ENCODE measurements around the gene LRP2.

LRP2 gene

DNA sequence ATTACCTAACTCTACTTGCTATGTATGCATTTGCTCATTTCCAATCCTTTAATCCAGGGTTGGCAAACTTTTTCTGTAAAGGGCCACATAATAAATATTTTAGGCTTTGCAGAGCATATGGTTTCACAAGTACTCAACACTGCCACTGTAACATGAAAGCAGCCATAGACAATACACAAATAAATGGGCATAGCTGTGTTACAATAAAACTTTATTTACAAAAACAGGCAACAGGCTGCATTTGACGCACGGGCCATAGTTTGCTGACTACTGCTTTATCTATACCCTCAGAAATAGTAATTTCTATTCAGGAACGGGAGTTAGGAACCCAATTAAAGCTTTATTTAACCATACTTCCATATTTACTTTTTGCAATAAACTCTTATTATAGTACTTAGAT, 154.3 kb downstream of the LRP2 start:
- H3K14ac ChIP-seq (ENCODE audit: low read length), result no peak overlapping the region
- no peak overlapping the region for H2BK5ac ChIP-seq (ENCODE audit: low read length)
- no peak overlapping the region for H3K4me3 ChIP-seq (ENCODE audit: low read length in 2 of 2)
- no peaks in the 10 kb centered on the region for H3K4me1 ChIP-seq (ENCODE audit: control insufficient read depth in 2 of 2, insufficient read depth in 1 of 2, low read depth in 1 of 2, low read length in 2 of 2)
- H2AK5ac ChIP-seq (ENCODE audit: low read depth, low read length), result no peak overlapping the region
- no peak overlapping the region for H3K18ac ChIP-seq (ENCODE audit: low read length)
- peaks cover 38 to 98% of the 10 kb centered on the region in 2 donors for H3K36me3 ChIP-seq (replicated peaks in 1 of 2; ENCODE audit: control insufficient read depth in 2 of 2, insufficient read depth in 2 of 2, low read length in 2 of 2)
- no peak overlapping the region for H2AFZ ChIP-seq (ENCODE audit: low read length)
- H2BK15ac ChIP-seq (ENCODE audit: low read length), result no peak overlapping the region
- no peaks in the 10 kb centered on the region for H3K79me1 ChIP-seq (ENCODE audit: low read depth, low read length)
- H3K9me3 ChIP-seq (replicated peaks in 1 of 2; ENCODE audit: control insufficient read depth in 2 of 2, insufficient read depth in 1 of 2, low read depth in 1 of 2, low read length in 2 of 2), result no peaks in the 10 kb centered on the region
- WGBS, 2 donors (ENCODE audit: extremely low coverage in 2 of 2, insufficient read length in 2 of 2, insufficient replicate concordance in 1 of 2), result no CpG with 5 or more reads among the region's 3 CpGs
- no peak overlapping the region for H3K4me2 ChIP-seq (ENCODE audit: insufficient read depth, low read length, poor library complexity, severe bottlenecking)
- no peak overlapping the region for H3K9ac ChIP-seq (ENCODE audit: low read depth, low read length, poor library complexity)
- no peak overlapping the region for H4K8ac ChIP-seq (ENCODE audit: low read depth, low read length)
- no peak overlapping the region for H3K4ac ChIP-seq (ENCODE audit: low read length)
- H2BK12ac ChIP-seq (ENCODE audit: low read length), result no peak overlapping the region
- DNase-seq (ENCODE audit: low spot score), result no peak
- no peak overlapping the region for H2BK120ac ChIP-seq (ENCODE audit: low read depth, low read length)
- no peak overlapping the region for H3K23ac ChIP-seq (ENCODE audit: low read depth, low read length, poor library complexity)
- no peaks in the 10 kb centered on the region for H3K27me3 ChIP-seq (ENCODE audit: control insufficient read depth in 3 of 3, insufficient read depth in 3 of 3, low read depth in 1 of 3, low read length in 3 of 3)
- H4K91ac ChIP-seq (ENCODE audit: low read depth, low read length, poor library complexity), result no peak overlapping the region
- no peak overlapping the region for H3K27ac ChIP-seq (replicated peaks; ENCODE audit: low read length)

DNA sequence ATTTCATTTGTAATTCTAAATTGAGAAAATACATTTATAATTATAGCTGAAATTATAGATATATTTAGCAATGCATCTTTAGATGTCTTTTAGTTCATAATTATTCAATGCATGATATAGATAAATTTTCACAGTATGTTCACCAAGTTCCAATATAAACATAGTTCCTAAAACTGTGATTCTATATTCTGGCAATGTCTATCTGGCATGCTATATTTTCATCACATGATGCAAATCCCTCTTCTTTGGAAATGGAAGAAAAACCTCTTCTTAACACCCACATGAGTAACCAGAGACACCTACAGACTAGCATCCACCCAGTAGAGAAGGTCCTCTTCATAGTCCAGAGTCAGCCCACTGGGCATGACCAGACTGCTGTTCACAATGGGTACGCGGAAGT, 157.2 kb downstream of the LRP2 start:
- no peak overlapping the region for H3K18ac ChIP-seq (ENCODE audit: low read length)
- no peak for DNase-seq (ENCODE audit: low spot score)
- no peak overlapping the region for H2BK120ac ChIP-seq (ENCODE audit: low read depth, low read length)
- no peaks in the 10 kb centered on the region for H3K79me1 ChIP-seq (ENCODE audit: low read depth, low read length)
- no peak overlapping the region for H4K8ac ChIP-seq (ENCODE audit: low read depth, low read length)
- no peak overlapping the region for H3K27ac ChIP-seq (replicated peaks; ENCODE audit: low read length)
- no peak overlapping the region for H2AFZ ChIP-seq (ENCODE audit: low read length)
- peaks cover 41 to 99% of the 10 kb centered on the region in 2 donors for H3K36me3 ChIP-seq (replicated peaks in 1 of 2; ENCODE audit: control insufficient read depth in 2 of 2, insufficient read depth in 2 of 2, low read length in 2 of 2)
- H3K27me3 ChIP-seq (ENCODE audit: control insufficient read depth in 3 of 3, insufficient read depth in 3 of 3, low read depth in 1 of 3, low read length in 3 of 3), result no peaks in the 10 kb centered on the region
- no peak overlapping the region for H3K23ac ChIP-seq (ENCODE audit: low read depth, low read length, poor library complexity)
- no peak overlapping the region for H3K4me3 ChIP-seq (ENCODE audit: low read length in 2 of 2)
- peaks cover 0 to 2% of the 10 kb centered on the region in 2 donors for H3K9me3 ChIP-seq (replicated peaks in 1 of 2; ENCODE audit: control insufficient read depth in 2 of 2, insufficient read depth in 1 of 2, low read depth in 1 of 2, low read length in 2 of 2)
- no CpG with 5 or more reads among the region's 2 CpGs for WGBS, 2 donors (ENCODE audit: extremely low coverage in 2 of 2, insufficient read length in 2 of 2, insufficient replicate concordance in 1 of 2)
- H3K4ac ChIP-seq (ENCODE audit: low read length), result no peak overlapping the region
- no peak overlapping the region for H2BK12ac ChIP-seq (ENCODE audit: low read length)
- H3K4me1 ChIP-seq (ENCODE audit: control insufficient read depth in 2 of 2, insufficient read depth in 1 of 2, low read depth in 1 of 2, low read length in 2 of 2), result no peaks in the 10 kb centered on the region
- H3K14ac ChIP-seq (ENCODE audit: low read length), result no peak overlapping the region
- H4K91ac ChIP-seq (ENCODE audit: low read depth, low read length, poor library complexity), result no peak overlapping the region
- no peak overlapping the region for H2BK15ac ChIP-seq (ENCODE audit: low read length)
- H2BK5ac ChIP-seq (ENCODE audit: low read length), result no peak overlapping the region
- H3K9ac ChIP-seq (ENCODE audit: low read depth, low read length, poor library complexity), result no peak overlapping the region
- no peak overlapping the region for H3K4me2 ChIP-seq (ENCODE audit: insufficient read depth, low read length, poor library complexity, severe bottlenecking)
- no peak overlapping the region for H2AK5ac ChIP-seq (ENCODE audit: low read depth, low read length)

- Histone ChIP-seq H3K23ac (ENCODE audit: low read depth, low read length, poor library complexity) (no peak overlapping the region), H2BK120ac (ENCODE audit: low read depth, low read length) (no peak overlapping the region), H2AFZ (ENCODE audit: low read length) (no peak overlapping the region), H3K27ac (replicated peaks; ENCODE audit: low read length) (no peak overlapping the region), H2BK15ac (ENCODE audit: low read length) (no peak overlapping the region), H4K91ac (ENCODE audit: low read depth, low read length, poor library complexity) (no peak overlapping the region), H2BK5ac (ENCODE audit: low read length) (no peak overlapping the region), H3K14ac (ENCODE audit: low read length) (no peak overlapping the region), H3K36me3 (replicated peaks in 1 of 2; ENCODE audit: control insufficient read depth in 2 of 2, insufficient read depth in 2 of 2, low read length in 2 of 2) (peaks cover 36 to 95% of the 10 kb centered on the region in 2 donors), H3K18ac (ENCODE audit: low read length) (no peak overlapping the region), H3K9me3 (replicated peaks in 1 of 2; ENCODE audit: control insufficient read depth in 2 of 2, insufficient read depth in 1 of 2, low read depth in 1 of 2, low read length in 2 of 2) (peaks cover 0 to 2% of the 10 kb centered on the region in 2 donors), H4K8ac (ENCODE audit: low read depth, low read length) (no peak overlapping the region), H3K9ac (ENCODE audit: low read depth, low read length, poor library complexity) (no peak overlapping the region), H2BK12ac (ENCODE audit: low read length) (no peak overlapping the region), H3K79me1 (ENCODE audit: low read depth, low read length) (no peaks in the 10 kb centered on the region), H2AK5ac (ENCODE audit: low read depth, low read length) (no peak overlapping the region), H3K4me3 (ENCODE audit: low read length in 2 of 2) (no peak overlapping the region), H3K27me3 (ENCODE audit: control insufficient read depth in 3 of 3, insufficient read depth in 3 of 3, low read depth in 1 of 3, low read length in 3 of 3) (no peaks in the 10 kb centered on the region), H3K4ac (ENCODE audit: low read length) (no peak overlapping the region), H3K4me2 (ENCODE audit: insufficient read depth, low read length, poor library complexity, severe bottlenecking) (no peak overlapping the region), H3K4me1 (ENCODE audit: control insufficient read depth in 2 of 2, insufficient read depth in 1 of 2, low read depth in 1 of 2, low read length in 2 of 2) (no peaks in the 10 kb centered on the region)
- WGBS, 2 donors (ENCODE audit: extremely low coverage in 2 of 2, insufficient read length in 2 of 2, insufficient replicate concordance in 1 of 2), result no CpG with 5 or more reads among the region's 8 CpGs
- no peak for DNase-seq (ENCODE audit: low spot score)
These were observed 158.4 kb downstream of the LRP2 start for GRCh38 chr2:169203952-169204351.

- Histone ChIP-seq H2BK15ac (ENCODE audit: low read length) (no peak overlapping the region), H2BK5ac (ENCODE audit: low read length) (no peak overlapping the region), H3K9me3 (replicated peaks in 1 of 2; ENCODE audit: control insufficient read depth in 2 of 2, insufficient read depth in 1 of 2, low read depth in 1 of 2, low read length in 2 of 2) (peaks cover 0 to 2% of the 10 kb centered on the region in 2 donors), H3K27ac (replicated peaks; ENCODE audit: low read length) (no peak overlapping the region), H3K4me3 (ENCODE audit: low read length in 2 of 2) (no peak overlapping the region), H3K23ac (ENCODE audit: low read depth, low read length, poor library complexity) (no peak overlapping the region), H4K8ac (ENCODE audit: low read depth, low read length) (no peak overlapping the region), H3K4me1 (ENCODE audit: control insufficient read depth in 2 of 2, insufficient read depth in 1 of 2, low read depth in 1 of 2, low read length in 2 of 2) (no peaks in the 10 kb centered on the region), H3K18ac (ENCODE audit: low read length) (no peak overlapping the region), H3K4me2 (ENCODE audit: insufficient read depth, low read length, poor library complexity, severe bottlenecking) (no peak overlapping the region), H2AFZ (ENCODE audit: low read length) (no peak overlapping the region), H3K27me3 (ENCODE audit: control insufficient read depth in 3 of 3, insufficient read depth in 3 of 3, low read depth in 1 of 3, low read length in 3 of 3) (no peaks in the 10 kb centered on the region), H3K79me1 (ENCODE audit: low read depth, low read length) (no peaks in the 10 kb centered on the region), H3K9ac (ENCODE audit: low read depth, low read length, poor library complexity) (no peak overlapping the region), H2AK5ac (ENCODE audit: low read depth, low read length) (no peak overlapping the region), H3K36me3 (replicated peaks in 1 of 2; ENCODE audit: control insufficient read depth in 2 of 2, insufficient read depth in 2 of 2, low read length in 2 of 2) (peaks cover 40 to 95% of the 10 kb centered on the region in 2 donors), H2BK120ac (ENCODE audit: low read depth, low read length) (no peak overlapping the region), H4K91ac (ENCODE audit: low read depth, low read length, poor library complexity) (no peak overlapping the region), H3K14ac (ENCODE audit: low read length) (no peak overlapping the region), H3K4ac (ENCODE audit: low read length) (no peak overlapping the region), H2BK12ac (ENCODE audit: low read length) (no peak overlapping the region)
- no CpG with 5 or more reads among the region's 3 CpGs for whole genome bisulfite sequencing, 2 donors (ENCODE audit: extremely low coverage in 2 of 2, insufficient read length in 2 of 2, insufficient replicate concordance in 1 of 2)
- no peak for DNase-seq (ENCODE audit: low spot score)
These were observed 161.6 kb downstream of the LRP2 start for GRCh38 chr2:169200756-169201155.

Data from neuronal stem cell (in vitro differentiated cells).